Body of pancreas (tissue), 4 donors: ENCODE measurements around the gene DLG2.

Experiments used
- CTCF ChIP-seq, 7 experiments: fragments of 450-650 bp in 4 of 7; fragments of 200-600 bp in 3 of 7; sonication (generic) in 3 of 7; IDR thresholded peaks; one replicate each; pipeline ENCODE4 v1.5.1; 2016 to 2019; ENCODE audit warnings: antibody characterized with exemption in 7 of 7
- POLR2A ChIP-seq, 3 donors: fragments of 450-650 bp; IDR thresholded peaks; one replicate each; pipeline ENCODE4 v1.6.1; 2016; ENCODE audit warnings: antibody characterized with exemption in 3 of 3, mild to moderate bottlenecking in 2 of 3

- TF ChIP-seq POLR2A (IDR thresholded peaks at IDR 0.05) (no peak), CTCF (IDR thresholded peaks at IDR 0.05) (no peak)
Measured at GRCh38 chr11:83971063-83971462, 1656.1 kb downstream of the DLG2 start.
